ENCODE results near the gene LHFPL3.

LHFPL3 gene

DNA sequence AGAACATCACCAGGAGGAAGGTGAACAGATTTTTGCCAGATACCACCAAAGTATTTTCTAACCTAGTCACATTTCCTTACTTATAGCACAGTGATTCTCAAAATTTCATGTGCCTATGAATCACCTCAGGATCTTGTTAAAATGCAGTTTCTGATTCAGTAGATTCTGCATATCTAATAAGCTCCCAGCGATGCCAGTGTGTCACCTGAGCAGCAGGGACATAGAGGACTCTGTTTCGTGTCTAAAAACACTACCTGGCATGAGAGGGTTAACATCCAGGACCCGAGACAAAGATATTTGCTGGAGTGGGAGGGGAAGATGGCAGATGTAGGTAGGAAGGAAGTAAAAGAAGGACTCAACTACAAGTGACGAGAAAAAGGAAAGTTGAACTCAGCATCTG, 433.5 kb downstream of the LHFPL3 start:
- no peak for DNase-seq

DNA sequence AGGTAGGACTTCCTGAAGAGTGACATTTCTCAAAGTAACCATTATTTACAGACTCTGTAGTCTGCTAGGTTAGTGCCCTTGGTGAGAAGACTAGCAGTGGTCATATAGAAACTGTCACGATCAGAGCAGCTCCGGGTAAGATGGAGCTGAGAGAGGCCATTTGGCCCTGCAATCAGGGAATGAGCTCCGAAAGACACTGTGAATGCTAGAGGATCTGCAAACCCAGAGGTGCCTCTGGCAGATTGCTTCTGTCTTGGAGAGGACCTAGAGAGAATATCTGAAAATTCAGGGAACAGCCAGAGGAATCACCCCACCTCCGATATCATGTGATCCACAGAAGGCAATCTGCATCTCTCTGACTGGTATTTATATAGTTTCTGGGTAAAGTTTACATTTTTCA, 438.7 kb downstream of the LHFPL3 start:
- no peak for DNase-seq

DNA sequence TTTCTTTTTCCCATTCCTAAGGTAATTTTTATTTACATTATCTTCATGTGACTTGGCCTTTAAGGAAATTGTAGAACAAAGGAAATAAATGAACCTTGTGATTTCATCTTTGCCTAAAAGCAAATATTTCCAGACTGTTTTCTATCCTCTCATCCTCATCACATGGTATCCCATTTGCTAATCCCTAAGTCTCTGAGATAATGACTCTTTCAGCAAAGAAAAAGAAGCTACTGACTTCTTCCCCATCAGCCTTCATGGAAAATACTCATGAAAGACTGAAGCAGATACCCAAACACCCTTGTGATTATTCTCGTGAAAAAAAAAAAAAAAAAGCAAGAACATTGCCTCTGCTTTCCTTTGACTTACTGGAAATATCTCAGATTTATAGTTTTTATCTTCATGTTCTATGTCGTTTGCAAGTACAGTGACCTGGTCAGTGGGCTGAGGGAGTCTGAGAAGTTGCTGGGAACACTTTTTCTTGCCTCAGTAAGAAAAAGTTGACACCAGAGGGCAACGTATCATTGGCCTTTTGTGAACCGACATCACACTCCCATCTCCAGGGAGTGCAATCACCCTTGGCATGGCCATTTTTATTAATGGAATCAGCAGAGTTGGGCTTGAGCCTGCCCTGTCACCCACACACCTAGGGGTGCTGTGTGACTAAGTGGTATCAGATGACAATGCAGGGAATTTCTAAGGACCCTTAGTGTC, 439.6 kb downstream of the LHFPL3 start:
- DNase-seq = no peak

DNA sequence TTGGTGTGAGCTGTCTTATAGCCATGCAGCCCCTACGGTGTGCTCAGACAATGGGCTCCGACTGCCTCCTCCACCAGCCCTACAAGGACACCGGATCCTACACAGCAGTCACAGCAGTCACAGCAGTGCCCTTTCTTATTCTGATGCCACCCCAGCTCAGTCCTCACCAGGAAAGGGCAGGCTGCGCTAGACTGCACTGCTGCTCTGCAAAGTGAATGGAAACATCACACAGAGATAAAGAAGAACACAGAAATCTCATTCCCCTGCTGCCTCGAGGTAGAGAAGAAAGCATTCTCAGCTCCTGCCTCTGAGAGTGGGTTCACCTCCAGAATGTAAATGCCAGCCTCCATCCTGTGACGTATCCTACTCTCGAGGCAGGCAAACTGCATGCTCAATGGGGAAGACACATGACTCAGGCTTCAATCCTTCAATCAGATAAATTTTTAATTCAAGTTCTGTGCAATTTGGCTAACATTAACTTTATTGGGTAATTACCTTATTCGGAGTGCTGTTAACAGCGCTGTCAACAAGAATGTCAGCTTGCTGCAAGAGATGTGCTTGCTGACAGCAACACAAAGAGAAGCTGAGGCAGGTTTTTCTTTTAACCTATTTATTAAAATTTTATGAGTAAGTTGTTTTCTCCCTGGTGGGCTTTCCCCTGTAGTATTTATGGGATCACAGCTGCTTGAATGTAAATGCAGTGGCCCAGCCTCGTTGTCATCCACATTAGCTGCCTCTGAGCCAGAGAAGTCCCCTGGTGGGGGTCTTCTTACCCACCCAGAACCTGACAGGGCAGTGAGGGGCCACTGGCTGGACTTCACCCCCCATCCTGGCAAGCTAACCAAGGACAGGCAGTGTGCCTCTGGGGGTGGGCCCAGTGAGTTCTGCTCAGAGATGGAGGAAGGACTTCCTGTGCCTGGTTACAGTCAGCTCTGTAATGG, 444.3 kb downstream of the LHFPL3 start:
- DNase-seq = no peak

DNA sequence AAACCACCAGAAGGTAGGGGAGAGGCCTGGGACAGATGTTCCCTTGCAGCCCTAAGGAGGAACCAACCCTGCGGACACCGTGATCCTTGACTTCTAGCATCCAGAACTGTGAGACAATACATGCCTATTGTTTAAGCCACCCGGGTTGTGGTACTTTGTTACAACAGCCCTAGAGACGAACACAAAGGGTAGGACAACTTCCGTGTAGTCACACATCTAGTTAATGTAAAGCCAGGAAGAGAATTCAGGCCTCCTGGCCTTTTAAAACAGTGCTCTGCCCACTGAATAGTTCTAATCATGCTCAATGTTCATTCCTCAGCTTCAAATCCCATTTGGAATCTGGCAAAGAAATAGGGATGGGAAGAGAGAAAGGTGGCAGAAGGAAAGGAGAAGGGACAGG, 445.4 kb downstream of the LHFPL3 start:
- no peak for DNase-seq

DNA sequence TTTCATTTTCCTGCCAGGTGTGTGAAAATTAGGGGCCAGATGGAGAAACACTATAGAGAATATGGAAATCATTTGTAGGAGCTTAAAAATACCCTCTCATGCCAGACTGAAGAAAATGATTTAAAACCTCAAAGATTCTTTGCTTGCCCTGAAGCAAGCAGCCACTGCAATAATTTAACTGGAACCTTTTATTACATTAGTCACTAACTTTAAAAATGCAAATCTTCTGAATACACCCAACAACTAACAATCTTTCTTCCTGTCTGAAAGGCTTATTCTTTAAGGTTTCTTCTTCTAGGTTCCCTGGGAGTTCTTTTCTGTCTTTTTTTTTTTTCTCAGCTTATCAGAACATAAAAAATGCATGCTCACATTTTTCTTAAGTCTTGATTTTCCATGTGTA, 447.1 kb downstream of the LHFPL3 start:
- no peak for DNase-seq

DNA sequence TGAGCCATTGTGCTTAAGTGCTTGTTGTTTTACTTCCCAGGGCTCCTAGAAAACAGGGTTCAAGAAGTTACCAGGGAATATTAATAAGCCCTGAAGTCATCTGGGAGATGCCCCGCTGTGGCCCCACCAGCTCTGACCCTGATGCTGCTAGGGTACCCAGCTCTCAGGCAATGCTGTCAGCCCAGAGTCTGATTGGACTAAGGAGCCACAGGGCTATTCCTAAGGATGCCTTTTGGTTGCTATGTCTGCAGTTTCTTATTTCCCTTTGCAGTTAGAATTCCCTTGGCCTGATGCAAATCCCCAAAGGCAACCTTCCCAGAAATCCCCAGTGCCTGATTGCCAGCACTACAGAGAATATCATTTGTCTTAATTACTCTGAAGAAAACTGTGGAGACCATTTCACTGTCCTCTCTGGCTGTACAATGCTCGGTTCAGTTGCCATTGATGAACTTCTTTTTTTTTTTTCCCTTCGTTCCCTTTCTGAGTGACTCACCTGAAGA, 448.9 kb downstream of the LHFPL3 start:
- DNase-seq = no peak

DNA sequence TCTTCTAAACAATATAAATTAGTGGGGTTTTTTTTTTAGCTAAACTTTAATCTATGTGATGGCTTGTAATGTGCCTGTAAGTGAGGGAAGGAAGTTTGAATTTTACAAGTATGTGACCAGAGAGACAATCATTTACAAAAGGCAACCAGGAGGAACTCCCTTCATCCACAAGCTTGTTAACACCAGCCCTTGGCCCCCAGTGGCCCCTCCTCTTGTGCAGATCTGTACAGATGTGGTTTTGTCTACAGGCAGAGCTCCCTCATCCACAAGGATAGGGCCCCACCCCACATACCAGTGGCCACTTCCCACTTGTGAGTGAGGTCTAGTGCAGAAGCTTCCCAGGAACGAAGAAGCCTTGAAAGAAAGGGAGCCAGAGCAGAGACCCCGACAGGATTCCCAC, 451.5 kb downstream of the LHFPL3 start:
- DNase-seq = no peak

DNA sequence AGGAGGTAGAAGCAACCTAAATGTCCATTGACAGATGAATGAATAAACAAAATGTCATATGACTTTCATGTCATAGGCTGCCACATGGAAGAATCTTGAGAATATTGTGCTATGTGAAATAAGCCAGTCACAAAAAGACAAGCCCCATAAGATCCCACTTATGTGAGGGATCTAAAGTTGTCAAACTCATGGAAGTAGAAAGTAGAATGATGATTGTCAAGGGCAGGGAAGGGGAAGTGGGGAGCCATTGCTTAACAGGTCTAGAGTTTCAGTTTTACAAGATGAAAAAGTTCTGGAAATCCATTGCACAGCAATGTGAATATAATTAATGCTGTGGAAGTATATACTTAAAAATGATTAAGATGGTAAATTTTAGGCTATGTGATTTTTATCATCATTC, 456.3 kb downstream of the LHFPL3 start:
- no peak for DNase-seq

DNA sequence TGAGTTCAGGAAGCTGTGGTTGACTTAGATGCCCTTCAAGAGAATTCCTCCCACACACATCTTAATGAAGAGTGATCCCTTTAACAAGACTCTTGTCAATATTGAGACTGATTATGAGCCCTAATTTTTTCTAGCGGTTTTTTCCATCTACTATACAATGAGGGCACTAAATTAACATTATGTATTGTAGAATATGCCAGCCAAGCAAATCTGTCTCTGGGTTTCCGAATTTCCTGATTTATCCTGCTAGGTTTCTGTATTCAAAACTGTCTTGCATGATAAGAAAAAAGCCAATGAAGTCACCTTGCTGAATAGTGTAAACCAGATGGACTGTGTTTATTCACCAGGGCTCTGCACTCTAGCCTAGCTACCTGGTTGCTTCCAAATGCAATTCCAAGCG, 461.4 kb downstream of the LHFPL3 start:
- no peak for DNase-seq

DNA sequence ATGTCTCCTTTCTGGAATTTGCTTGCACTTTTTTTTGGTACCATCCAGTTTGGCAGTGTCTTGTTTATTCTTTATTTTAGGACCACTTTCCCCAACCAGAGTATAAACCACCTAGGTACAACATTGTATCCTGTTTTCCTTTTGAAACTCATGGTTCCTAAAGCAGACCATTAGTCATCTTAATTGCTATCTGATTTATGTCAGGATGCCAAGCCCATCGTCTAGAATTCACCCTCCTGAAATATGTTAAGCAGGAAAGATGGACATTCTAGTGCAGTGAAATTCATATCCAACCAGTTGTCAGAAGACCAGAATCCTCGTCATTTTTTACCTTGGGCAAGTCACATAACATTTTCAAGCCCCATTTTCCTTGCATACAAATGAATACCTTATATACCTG, 462.0 kb downstream of the LHFPL3 start:
- DNase-seq = no peak

DNA sequence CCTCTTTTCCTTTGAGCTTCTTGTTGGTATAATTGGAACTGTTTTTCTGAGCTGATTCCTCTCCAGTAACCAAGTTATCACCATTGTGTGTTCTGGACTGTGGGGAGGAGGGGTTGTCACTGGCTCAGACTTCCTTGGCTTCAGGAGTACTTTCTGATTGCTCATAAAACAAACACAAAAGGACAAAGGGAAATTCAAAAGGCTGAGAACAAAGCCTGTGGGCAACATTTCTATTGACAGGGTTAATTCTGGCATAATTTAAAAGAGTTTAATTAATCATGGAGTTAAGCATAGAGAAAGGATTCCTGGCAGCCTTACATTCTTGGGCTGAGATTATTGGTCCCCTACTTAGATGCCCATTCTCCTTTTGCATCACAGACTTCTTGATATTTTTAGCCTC, 462.7 kb downstream of the LHFPL3 start:
- DNase-seq = no peak

DNA sequence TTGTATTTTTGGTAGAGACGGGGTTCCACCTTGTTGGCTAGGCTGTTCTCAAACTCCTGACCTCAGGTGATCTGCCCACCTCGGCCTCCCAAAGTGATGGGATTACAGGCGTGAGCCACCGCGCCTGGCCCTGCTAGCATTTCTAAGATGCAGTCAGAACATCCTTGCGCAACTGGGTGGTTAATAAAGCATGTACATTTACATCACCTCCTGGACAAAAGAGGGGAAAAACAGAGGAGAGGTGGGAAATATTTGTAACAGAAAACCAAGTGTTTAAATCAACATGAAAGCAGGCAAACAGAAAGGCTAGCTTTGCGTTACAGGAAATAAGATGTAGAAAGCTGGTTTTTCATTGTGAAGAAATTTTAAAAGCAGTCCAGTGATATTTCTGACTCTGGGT, 464.7 kb downstream of the LHFPL3 start:
- DNase-seq = no peak

DNA sequence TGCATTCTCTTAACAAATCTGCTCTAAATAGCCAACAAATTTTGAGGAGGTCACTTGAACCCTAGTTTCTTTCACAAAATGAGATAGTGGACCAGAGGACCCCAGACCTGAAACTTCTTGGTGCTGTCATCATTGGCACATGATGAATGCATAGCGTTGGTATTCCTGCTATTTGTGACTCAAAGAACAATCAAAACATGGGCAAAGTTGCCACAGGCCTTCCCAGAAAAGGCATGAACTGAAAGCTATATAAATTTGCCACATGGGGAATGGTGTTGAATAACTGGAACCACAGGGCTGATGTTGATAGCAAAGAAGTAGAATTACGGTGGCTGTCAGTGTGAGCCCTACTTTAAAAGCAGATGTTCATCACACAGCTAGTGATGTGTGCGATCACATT, 465.8 kb downstream of the LHFPL3 start:
- no peak for DNase-seq

DNA sequence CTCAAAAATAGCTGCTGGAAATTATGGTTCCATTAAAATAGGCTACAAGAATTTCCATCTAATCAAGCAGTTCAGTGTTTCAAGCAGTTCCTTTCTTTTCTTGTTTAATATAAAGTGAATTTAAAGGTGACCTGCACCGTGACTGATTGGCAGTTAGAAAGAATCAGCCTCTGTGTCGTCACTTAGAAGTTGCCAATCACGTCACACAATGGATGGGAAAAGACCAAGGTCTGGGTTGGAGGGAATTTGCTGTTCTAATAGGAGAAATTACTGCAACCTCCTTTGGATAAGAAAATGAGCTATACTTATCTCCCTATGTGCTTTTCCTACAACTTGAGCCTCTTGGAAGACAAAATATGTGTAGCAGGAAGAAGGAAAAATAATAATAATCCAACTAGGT, 466.2 kb downstream of the LHFPL3 start:
- DNase-seq = no peak

DNA sequence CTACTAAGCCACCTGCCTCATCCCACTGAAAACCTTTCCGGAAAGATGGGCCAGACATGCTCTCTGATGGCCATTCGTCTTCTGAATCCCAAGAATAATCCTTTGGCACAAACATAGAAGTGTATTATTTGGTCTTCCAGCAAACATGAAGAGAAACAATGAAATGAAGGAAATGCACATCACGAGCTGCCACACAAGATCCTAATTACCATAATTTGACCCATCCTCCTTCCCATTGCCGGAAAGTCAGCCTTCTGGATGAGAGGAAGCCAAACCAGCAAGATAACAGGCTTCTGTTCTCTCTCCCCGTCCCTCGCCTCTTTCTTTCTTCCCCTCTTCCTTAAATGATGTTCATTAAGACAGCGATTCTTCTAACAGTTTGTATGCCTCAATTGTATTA, 466.7 kb downstream of the LHFPL3 start:
- DNase-seq = no peak

DNA sequence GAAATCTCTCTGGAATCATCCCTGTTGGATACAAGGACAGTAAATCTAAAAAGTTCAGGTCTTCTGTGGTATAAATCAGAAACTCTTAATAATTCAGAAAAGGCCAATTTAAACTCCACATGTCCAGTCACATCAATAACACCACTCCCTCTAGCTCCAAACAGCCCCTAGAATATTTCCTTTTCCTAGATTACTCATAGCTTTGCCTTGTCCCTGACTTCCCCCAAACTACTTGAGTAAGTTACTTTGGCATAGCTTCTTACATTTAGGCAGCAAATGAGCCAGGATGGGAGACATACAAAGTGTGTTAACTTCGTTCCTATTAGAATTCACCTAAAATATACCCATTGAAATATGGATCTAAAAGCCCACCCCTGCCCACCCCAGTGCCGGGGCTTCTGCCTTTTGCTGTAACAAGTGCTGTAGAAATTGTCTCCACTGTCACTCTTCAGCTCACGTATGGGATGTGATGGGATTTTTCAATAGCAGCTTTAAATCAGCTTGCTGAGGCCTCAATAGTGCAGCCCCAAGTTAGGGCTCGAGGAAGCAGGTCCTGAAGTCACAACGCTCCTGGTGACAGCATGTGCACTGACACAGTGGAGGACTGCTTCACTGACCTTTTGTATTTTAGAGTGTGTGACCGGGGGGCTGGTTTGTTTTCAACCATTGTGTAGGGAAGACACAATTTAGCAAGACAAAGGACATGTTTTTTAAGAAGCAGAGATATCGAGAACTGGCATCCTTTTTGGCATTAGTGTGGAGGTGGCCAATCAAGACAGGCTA, 467.4 kb downstream of the LHFPL3 start:
- DNase-seq = no peak

DNA sequence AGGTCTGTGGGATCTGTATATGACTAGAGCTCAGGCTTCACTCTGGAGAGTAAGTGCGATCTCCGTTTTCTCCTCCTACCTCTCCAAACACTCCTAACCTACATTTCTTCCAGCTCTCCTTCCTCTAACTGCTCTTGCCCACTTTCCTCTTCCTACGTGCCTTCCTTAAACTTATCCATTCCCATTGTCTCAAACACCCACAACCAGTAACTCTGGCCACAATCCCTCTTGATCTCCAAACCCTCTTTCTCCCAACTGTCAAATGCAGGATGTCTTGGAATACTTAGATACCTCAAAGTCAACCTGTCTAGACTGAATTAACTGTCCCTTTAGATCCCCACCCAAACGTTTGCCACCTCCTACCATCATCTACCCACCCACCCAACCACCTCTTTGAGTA, 471.9 kb downstream of the LHFPL3 start:
- DNase-seq = no peak

DNA sequence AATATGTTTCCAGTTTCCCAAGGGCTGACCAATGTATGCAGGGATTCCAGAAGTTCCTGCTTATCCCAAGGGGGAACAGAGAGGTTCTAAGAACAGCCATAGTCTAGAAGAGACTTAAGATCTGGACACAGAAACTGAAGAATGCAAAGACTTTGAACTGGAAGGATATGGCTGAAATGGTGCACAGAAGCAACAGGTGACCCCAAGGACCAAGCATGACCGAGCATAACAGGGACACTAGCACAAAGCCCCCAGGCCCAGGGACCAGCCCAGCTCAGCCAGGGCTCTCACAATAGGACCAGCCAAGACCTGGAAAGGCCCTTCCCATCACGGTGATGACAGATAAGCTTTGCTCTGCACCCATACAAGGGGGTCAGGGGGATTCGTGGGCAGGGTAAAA, 472.6 kb downstream of the LHFPL3 start:
- DNase-seq = no peak

DNA sequence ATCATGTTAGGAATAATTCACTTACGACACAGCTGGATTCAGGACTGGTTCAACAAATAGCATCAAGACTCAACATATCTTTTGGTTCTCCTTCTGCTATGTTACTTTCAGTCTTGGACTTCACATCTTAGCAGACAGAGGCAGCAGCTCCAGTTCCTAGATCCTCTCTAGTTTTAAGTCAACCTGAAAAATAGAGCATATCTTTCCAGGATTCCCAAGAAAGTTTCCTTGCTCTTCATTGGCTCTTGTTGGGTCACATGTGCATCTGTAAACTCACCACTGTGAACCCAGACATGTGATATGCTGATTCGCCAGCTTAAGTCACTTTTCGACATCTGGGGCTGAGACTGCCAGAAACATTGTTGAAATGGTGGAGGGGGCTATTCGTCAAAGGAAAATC, 475.5 kb downstream of the LHFPL3 start:
- DNase-seq = no peak

DNA sequence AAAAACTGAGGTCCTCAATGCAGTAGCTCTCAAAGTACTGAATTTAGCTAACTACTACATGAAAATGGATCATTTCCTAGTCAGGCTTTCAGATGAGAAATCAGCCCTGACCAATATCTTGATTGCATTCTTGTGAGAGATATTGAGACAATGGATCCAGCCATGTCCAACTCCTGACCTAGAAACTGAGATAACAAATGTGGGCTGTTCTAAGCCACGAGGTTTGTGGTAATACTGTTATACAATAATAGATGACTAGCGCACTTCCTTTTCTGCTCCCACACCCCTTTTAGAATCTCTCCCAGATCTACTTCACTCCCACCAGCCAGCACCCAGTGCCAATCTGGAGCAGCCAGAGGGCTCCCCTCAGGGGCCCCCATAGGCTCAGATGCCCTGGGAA, 476.3 kb downstream of the LHFPL3 start:
- DNase-seq = no peak

DNA sequence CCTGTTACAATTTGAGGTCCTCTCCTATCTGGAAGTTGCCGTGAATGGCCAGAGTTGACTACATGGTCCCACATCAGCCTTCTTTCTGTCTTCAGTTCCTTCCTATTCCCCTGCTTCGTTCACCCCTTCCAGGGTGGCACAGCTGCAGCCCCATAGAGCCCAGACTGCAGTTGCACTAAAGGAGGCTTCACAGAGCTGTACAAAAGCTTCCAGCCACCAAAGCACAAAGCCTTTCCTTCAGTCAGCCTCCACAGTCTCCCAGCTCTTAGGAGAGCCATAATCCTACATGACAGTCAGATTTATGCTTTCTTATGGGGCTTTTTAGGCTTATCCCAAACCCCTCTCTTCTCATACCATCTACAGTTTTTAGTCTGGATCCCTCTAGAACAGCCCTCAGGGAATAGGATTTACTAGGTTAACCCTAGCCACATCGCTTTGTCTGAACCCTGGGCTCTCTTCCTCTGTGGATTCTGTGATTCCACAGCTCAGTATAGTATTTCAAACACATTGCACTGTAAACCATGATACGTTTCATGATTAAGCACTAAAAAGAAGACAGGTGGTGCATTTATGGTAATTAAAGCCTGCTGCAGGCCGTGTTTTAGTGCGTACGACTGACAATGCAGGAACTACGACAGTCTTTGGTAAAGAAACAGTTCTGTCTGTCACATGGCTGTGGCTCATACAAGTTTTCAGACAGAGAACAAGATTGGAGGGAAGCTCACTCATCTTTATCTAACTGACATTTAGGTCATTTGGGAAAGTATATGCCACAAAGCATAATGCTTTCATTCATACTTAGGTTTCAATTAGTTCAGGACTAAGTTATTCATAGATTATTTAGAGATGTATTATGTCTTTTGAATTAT, 477.3 kb downstream of the LHFPL3 start:
- DNase-seq = no peak
